NCI-H2196 treated with DMSO at 0.1 percent for 48 hours (cell line): ENCODE data around the gene PIK3CA.
"Not testable (repeated sequence)": the region's sequence is repeated elsewhere in the genome, so short reads cannot be mapped to it uniquely, and the experiment has no call there.

Experiments used
- DNase-seq: peaks from one replicate; lab custom pipeline; 2025; ENCODE audit not compliant: unreplicated experiment; lab: John Stamatoyannopoulos, UW

The PIK3CA gene

GRCh38 chr3:179196098-179196497 lies 47.9 kb downstream of the PIK3CA start:
- DNase-seq, result no peak

GRCh38 chr3:179196700-179197099 lies 48.5 kb downstream of the PIK3CA start:
- no peak for DNase-seq

GRCh38 chr3:179200790-179201189 lies 52.6 kb downstream of the PIK3CA start:
- DNase-seq, result no peak

GRCh38 chr3:179215550-179215949 lies 67.4 kb downstream of the PIK3CA start:
- DNase-seq, result not testable (repeated sequence)

GRCh38 chr3:179218213-179218612 lies 70.1 kb downstream of the PIK3CA start:
- DNase-seq, result not testable (repeated sequence)

GRCh38 chr3:179223548-179223947 lies 75.4 kb downstream of the PIK3CA start:
- no peak for DNase-seq

GRCh38 chr3:179224584-179224983 lies 76.4 kb downstream of the PIK3CA start:
- no peak for DNase-seq

- DNase-seq, result no peak
Measured at GRCh38 chr3:179227349-179227748, 79.2 kb downstream of the PIK3CA start.

- no peak for DNase-seq
Measured at GRCh38 chr3:179229177-179229576, 81.0 kb downstream of the PIK3CA start.

- DNase-seq, result no peak
Measured at GRCh38 chr3:179233043-179233442, 84.9 kb downstream of the PIK3CA start.

- no peak for DNase-seq
Measured at GRCh38 chr3:179234199-179234598, 86.0 kb downstream of the PIK3CA start.

- DNase-seq, result no peak
Measured at GRCh38 chr3:179236669-179237301, 88.6 kb downstream of the PIK3CA start.

GRCh38 chr3:179240299-179240698 lies 92.1 kb downstream of the PIK3CA start:
- not testable (repeated sequence) for DNase-seq

GRCh38 chr3:179242859-179243258 lies 94.7 kb downstream of the PIK3CA start:
- not testable (repeated sequence) for DNase-seq

GRCh38 chr3:179244878-179245277 lies 96.7 kb downstream of the PIK3CA start:
- DNase-seq, result no peak

- DNase-seq, result no peak
Measured at GRCh38 chr3:179247289-179248015, 99.3 kb downstream of the PIK3CA start.

- DNase-seq, result no peak
Measured at GRCh38 chr3:179250803-179251476, 102.8 kb downstream of the PIK3CA start, which contains the start of gene KCNMB3. TSS of gene KCNMB3 (minus strand) at chr3:179251114. CDS start at chr3:179250990, 124 bp downstream.

GRCh38 chr3:179256813-179257212 lies 108.7 kb downstream of the PIK3CA start:
- no peak for DNase-seq

- not testable (repeated sequence) for DNase-seq
Measured at GRCh38 chr3:179257742-179258141, 109.6 kb downstream of the PIK3CA start.

GRCh38 chr3:179258820-179259219 lies 110.7 kb downstream of the PIK3CA start:
- no peak for DNase-seq

- not testable (repeated sequence) for DNase-seq
Measured at GRCh38 chr3:179259959-179260756, 112.0 kb downstream of the PIK3CA start.
